GM12878 (cell line): Measurements from ENCODE around the gene GPR176. TPM values are rescaled to one million over a fixed set of nuclear protein-coding genes. Genes with fewer than 3 reads are reported as not detected.

Experiments used
- ATAC-seq: fragments of 200-7000 bp; cut with Tn5 transposase; 3 replicates; pipeline ENCODE4 v1.9.1; 2020; ENCODE audit warnings: mild to moderate bottlenecking, moderate library complexity
- BruUV-seq: library from RNA; stranded (reverse); fragments of 400-500 nt; replicated peaks from 2 replicates; lab custom pipeline; 2021; lab: Mats Ljungman, UMichigan
- CTCF ChIA-PET: fragments of 300-600 bp; sonication (Branson Sonifier 250); formaldehyde crosslinking; extraction: SDS; loops from one replicate; lab custom pipeline; 2021; ENCODE audit warnings: inconsistent platforms; lab: Yijun Ruan, JAX
- POLR2A ChIA-PET: fragments of 350-600 bp; formaldehyde crosslinking; extraction: SDS; loops from one replicate; lab custom pipeline; 2021; ENCODE audit warnings: inconsistent platforms; lab: Charles Lee
- RAD21 ChIA-PET: fragments of 300-600 bp; sonication (Branson Sonifier 250); formaldehyde crosslinking; loops from one replicate; lab custom pipeline; 2023; ENCODE audit warnings: antibody characterized with exemption; ENCODE audit not compliant: unreplicated experiment; lab: Charles Lee
- SMC1A ChIA-PET: fragments of 300-600 bp; sonication (Branson Sonifier 250); formaldehyde crosslinking; loops from one replicate; lab custom pipeline; 2023; ENCODE audit not compliant: unreplicated experiment, uncharacterized antibody; lab: Charles Lee
- DNase-seq: peaks from one replicate; pipeline ENCODE4 v3.0.0-alpha.2; 2011; ENCODE audit warnings: low read depth, low spot score
- FAIRE-seq: peaks from 3 replicates; lab custom pipeline; 2011; peaks lifted over from hg19 to GRCh38; lab: Jason Lieb, UNC
- H2AFZ ChIP-seq: 2 replicates; pipeline ENCODE4 v1.6.0; 2011; ENCODE audit warnings: low read depth, low read length, control low read depth; ENCODE audit not compliant: control insufficient read depth
- H3K27ac ChIP-seq: 2 replicates; pipeline ENCODE4 v1.5.1; 2011; ENCODE audit warnings: control low read depth; ENCODE audit not compliant: control insufficient read depth, insufficient read depth
- H3K27me3 ChIP-seq, 2 experiments: replicated peaks in 1 of 2; 2 replicates each; pipeline versions ENCODE4 v1.6.0 to v1.6.1; 2011; ENCODE audit warnings: low read length in 1 of 2; ENCODE audit not compliant: control insufficient read depth in 2 of 2, insufficient read depth in 2 of 2
- H3K36me3 ChIP-seq, 2 experiments: 2 replicates each; pipeline ENCODE4 v1.5.1; 2011; ENCODE audit warnings: low read length in 1 of 2; ENCODE audit not compliant: control insufficient read depth in 2 of 2, insufficient read depth in 2 of 2
- H3K4me1 ChIP-seq: 2 replicates; pipeline ENCODE4 v1.6.1; 2011; ENCODE audit warnings: mild to moderate bottlenecking, low read length, moderate library complexity, mixed read lengths; ENCODE audit not compliant: control insufficient read depth, insufficient read depth
- H3K4me2 ChIP-seq: 2 replicates; pipeline ENCODE4 v1.6.0; 2011; ENCODE audit warnings: control low read depth; ENCODE audit not compliant: control insufficient read depth, insufficient read depth
- H3K4me3 ChIP-seq: fragments of 200-600 bp; sonication (generic); 2 replicates; pipeline ENCODE4 v1.5.1; 2016
- H3K79me2 ChIP-seq: 2 replicates; pipeline ENCODE4 v1.6.0; 2011; ENCODE audit warnings: low read length; ENCODE audit not compliant: control insufficient read depth, insufficient read depth
- H3K9ac ChIP-seq: 2 replicates; pipeline ENCODE4 v1.8.0; 2011; ENCODE audit warnings: low read length, control low read depth, mixed read lengths; ENCODE audit not compliant: control insufficient read depth, insufficient read depth
- H3K9me3 ChIP-seq: replicated peaks from 3 replicates; pipeline ENCODE4 v1.5.1; 2011; ENCODE audit warnings: mild to moderate bottlenecking, low read length; ENCODE audit not compliant: control insufficient read depth, insufficient read depth
- H4K20me1 ChIP-seq: 2 replicates; pipeline ENCODE4 v1.6.0; 2011; ENCODE audit not compliant: control insufficient read depth, insufficient read depth
- BCL3 ChIP-seq: IDR thresholded peaks from 2 replicates; pipeline ENCODE4 v1.6.1; 2011; ENCODE audit warnings: borderline replicate concordance, low read depth, mild to moderate bottlenecking, moderate library complexity, low read length; ENCODE audit not compliant: insufficient read depth, poor library complexity, severe bottlenecking
- IKZF1 ChIP-seq: fragments of 450-650 bp; conservative IDR thresholded peaks from 2 replicates; pipeline ENCODE4 v1.6.1; 2017; ENCODE audit warnings: antibody characterized with exemption, mild to moderate bottlenecking
- NFYA ChIP-seq: IDR thresholded peaks from 2 replicates; pipeline ENCODE4 v1.6.1; 2011; ENCODE audit warnings: low read depth, mild to moderate bottlenecking, low read length, improper control_type of control experiment, borderline replicate concordance
- REST ChIP-seq: IDR thresholded peaks from 2 replicates; pipeline ENCODE4 v1.6.1; 2012; ENCODE audit warnings: mild to moderate bottlenecking, low read depth, low read length
- WGBS: methylation state at CpG from one replicate; pipeline ENCODE4 v1.1.6; 2016; ENCODE audit warnings: low lambda C conversion rate; ENCODE audit not compliant: insufficient replicate concordance, insufficient coverage; ENCODE audit errors: missing lambda C conversion rate; 5-methylcytosine and 5-hydroxymethylcytosine counted together
- in situ Hi-C: fragments of 300-500 bp; cut with MboI; formaldehyde crosslinking; loops from 9 replicates; pipeline ENCODE4 v1.14.3; 2018; ENCODE audit warnings: mixed read lengths
- intact Hi-C: fragments of 100-400 bp; cut with micrococcal nuclease; formaldehyde crosslinking; loops from one replicate; pipeline ENCODE4 v1.14.2; 2022; ENCODE audit not compliant: unreplicated experiment
- polyA plus RNA-seq, 11 experiments: library from polyadenylated mRNA; depleted of rRNA in 4 of 11; unstranded in 6 of 11; stranded (reverse) in 5 of 11; fragments of >200 nt; fragmentation: Nextera tagmentation in 4 of 11; fragmentation: Illumina TruSeq in 1 of 11; extraction: Ambion mirVana in 4 of 11; extraction: Trizol in 1 of 11; gene quantifications; 1 replicate in 1 of 11; 2 replicates in 10 of 11; pipeline versions ENCODE4 v1.2.1 to v1.2.3, GENCODE V29; 2011 to 2016; ENCODE audit warnings: inconsistent platforms in 2 of 11, missing spikeins in 2 of 11, low read depth in 1 of 11
- total RNA-seq, 4 experiments: library from RNA; depleted of rRNA in 3 of 4; stranded (reverse); fragments of >200 nt in 3 of 4; fragmentation: Illumina TruSeq in 1 of 4; extraction: Trizol in 1 of 4; gene quantifications; 2 replicates each; pipeline versions ENCODE4 v1.2.1 to v1.2.3, GENCODE V29; 2013 to 2021

GPR176 gene
- total and polyA plus RNA-seq, 10 of the 15 experiments (the other 5 are each of a cell fraction or from before 2014, with no cell fraction given) = 0.02 to 0.33 (median 0.16) TPM; not detected in 4

- TF ChIP-seq REST = no peak
Observed at GRCh38 chr15:39880718-39881387, 39.2 kb downstream of the GPR176 start (continued).

- ATAC-seq (no peak), FAIRE-seq (no peak), DNase-seq (no peak)
- H3K36me3 ChIP-seq = no peaks in the 10 kb centered on the region
- ChIA-PET RAD21 (no interaction called here), CTCF (interaction anchor here (1.0 to 2.5 kb wide), 3 partner anchors 55 to 91 kb away, joined by 3 to 8 read pairs (median 5); no protein-coding TSS in a partner anchor), SMC1A (interaction anchor here (1.8 kb wide), 1 partner anchor 9 kb away, joined by 4 read pairs; no protein-coding TSS in a partner anchor), POLR2A (no interaction called here)
- H3K9ac ChIP-seq = no peak overlapping the region
- no peak overlapping the region for H3K27ac ChIP-seq
- no TSS peak for BruUV-seq
- no peak overlapping the region for H3K4me3 ChIP-seq
- H3K27me3 ChIP-seq = no peaks in the 10 kb centered on the region
- no peak for TF ChIP-seq BCL3
- TF ChIP-seq IKZF1 = no peak
- no peak for TF ChIP-seq NFYA
- H3K79me2 ChIP-seq = no peaks in the 10 kb centered on the region
- no peak overlapping the region for H3K4me2 ChIP-seq
- in situ Hi-C loops = loop anchor here (5.0 kb wide), 1 partner anchor 91 kb away; no protein-coding TSS in a partner anchor
- H3K4me1 ChIP-seq = no peaks in the 10 kb centered on the region; the same call in 1 of the 2 replicates
- 19% methylated on average over 1 of the region's 1 CpG for WGBS
- H4K20me1 ChIP-seq = no peaks in the 10 kb centered on the region
- no peaks in the 10 kb centered on the region for H3K9me3 ChIP-seq
- no peak overlapping the region for H2AFZ ChIP-seq
- intact Hi-C loops = loop anchor here (5.0 kb wide), 1 partner anchor 191 kb away; no protein-coding TSS in a partner anchor
Observed at GRCh38 chr15:39878406-39878785, 41.7 kb downstream of the GPR176 start.
